Mesodermal cell (in vitro differentiated cells): ENCODE measurements around the gene RDH16.
"Not testable (repeated sequence)": the region's sequence is repeated elsewhere in the genome, so short reads cannot be mapped to it uniquely, and the experiment has no call there.

Source experiments
- H3K27ac ChIP-seq: 2 replicates; pipeline ENCODE4 v1.7.0; 2013; ENCODE audit warnings: mild to moderate bottlenecking, low read depth, low read length, moderate library complexity; ENCODE audit not compliant: severe bottlenecking
- H3K36me3 ChIP-seq: 2 replicates; pipeline ENCODE4 v1.7.1; 2013; ENCODE audit warnings: mild to moderate bottlenecking, low read length, moderate library complexity; ENCODE audit not compliant: control insufficient read depth, insufficient read depth
- H3K4me1 ChIP-seq: one replicate; pipeline ENCODE4 v1.7.1; 2013; ENCODE audit warnings: mild to moderate bottlenecking, low read length; ENCODE audit not compliant: insufficient read depth, control insufficient read depth, poor library complexity, severe bottlenecking
- H3K4me3 ChIP-seq: 2 replicates; pipeline ENCODE4 v1.7.0; 2013; ENCODE audit warnings: low read length, control low read depth, mild to moderate bottlenecking; ENCODE audit not compliant: insufficient read depth, poor library complexity, severe bottlenecking; ENCODE audit errors: extremely low read depth
- H3K9me3 ChIP-seq: 2 replicates; pipeline ENCODE4 v1.7.1; 2013; ENCODE audit warnings: mild to moderate bottlenecking, low read length, moderate library complexity; ENCODE audit not compliant: control insufficient read depth
- WGBS, 2 experiments: methylation state at CpG; one replicate each; pipeline ENCODE4 v1.1.5; 2013; ENCODE audit warnings: missing lambda C conversion rate in 2 of 2; ENCODE audit not compliant: insufficient coverage in 2 of 2; 5-methylcytosine and 5-hydroxymethylcytosine counted together

The RDH16 gene

DNA sequence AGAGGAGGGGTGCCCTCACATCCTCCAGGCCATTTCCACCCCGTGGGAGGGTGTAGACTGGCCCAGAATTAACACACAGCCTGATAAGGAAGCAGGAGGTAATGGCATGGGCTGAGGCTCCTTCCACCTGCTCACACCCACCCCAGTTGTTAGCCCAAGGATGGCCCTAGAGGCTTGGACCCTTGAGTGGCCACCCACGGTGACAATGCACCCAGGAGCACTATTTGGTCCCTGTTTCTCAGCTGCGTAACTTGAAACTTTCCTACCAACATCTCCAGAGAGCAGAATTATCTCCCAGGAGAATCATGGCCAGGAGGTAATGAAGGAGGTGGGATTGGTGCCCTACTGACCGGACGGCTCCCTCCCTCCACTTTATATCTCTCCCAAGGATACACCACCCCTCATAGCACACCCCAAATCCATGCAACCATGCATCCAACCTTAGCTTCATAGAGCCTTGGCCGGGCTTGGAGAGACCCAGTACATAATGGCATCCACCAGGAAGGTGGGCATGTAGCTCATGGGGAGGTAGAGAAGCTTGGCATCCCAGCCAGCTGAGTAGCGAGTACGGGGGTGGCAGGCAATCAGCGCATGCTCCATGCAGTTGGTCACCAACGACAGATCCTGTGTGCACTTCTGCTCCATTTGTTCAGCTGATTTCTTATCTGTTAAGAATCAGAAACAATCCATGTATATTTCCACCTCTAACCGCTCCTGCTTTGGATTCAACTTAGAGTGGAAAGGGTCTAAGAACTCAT, 5.6 kb downstream of the RDH16 start:
- no peaks in the 10 kb centered on the region for H3K36me3 ChIP-seq
- no peaks in the 10 kb centered on the region for H3K9me3 ChIP-seq
- no peak overlapping the region for H3K27ac ChIP-seq
- H3K4me3 ChIP-seq: no peak overlapping the region
- no peaks in the 10 kb centered on the region for H3K4me1 ChIP-seq
- 89 to 91% methylated on average over 3 to 4 of the region's 11 CpGs for WGBS, 2 experiments

- Histone ChIP-seq H3K36me3 (no peaks in the 10 kb centered on the region), H3K27ac (no peak overlapping the region), H3K4me1 (no peaks in the 10 kb centered on the region), H3K4me3 (no peak overlapping the region), H3K9me3 (no peaks in the 10 kb centered on the region)
- WGBS, 2 experiments: 89 to 100% methylated on average over 2 of the region's 2 CpGs
These were observed 8.5 kb downstream of the RDH16 start for GRCh38 chr12:56948881-56949280.

- no peaks in the 10 kb centered on the region for H3K4me1 ChIP-seq
- H3K36me3 ChIP-seq: no peaks in the 10 kb centered on the region
- no peaks in the 10 kb centered on the region for H3K9me3 ChIP-seq
- H3K4me3 ChIP-seq: no peak overlapping the region
- H3K27ac ChIP-seq: no peak overlapping the region
These were observed 9.0 kb downstream of the RDH16 start for GRCh38 chr12:56948457-56948777.

- 85 to 100% methylated on average over 3 to 4 of the region's 6 CpGs for WGBS, 2 experiments
- Histone ChIP-seq H3K27ac (no peak overlapping the region), H3K4me3 (no peak overlapping the region), H3K4me1 (no peaks in the 10 kb centered on the region), H3K9me3 (no peaks in the 10 kb centered on the region), H3K36me3 (no peaks in the 10 kb centered on the region)
These were observed 9.6 kb downstream of the RDH16 start for GRCh38 chr12:56947633-56948456.

GRCh38 chr12:56943878-56944277, 13.5 kb downstream of the RDH16 start:
- no CpG with 5 or more reads among the region's 4 CpGs for WGBS, 2 experiments
- no peaks in the 10 kb centered on the region for H3K36me3 ChIP-seq
- no peaks in the 10 kb centered on the region for H3K9me3 ChIP-seq
- no peak overlapping the region for H3K27ac ChIP-seq
- no peak overlapping the region for H3K4me3 ChIP-seq
- peaks cover 10% of the 10 kb centered on the region for H3K4me1 ChIP-seq

GRCh38 chr12:56943374-56943773, 14.0 kb downstream of the RDH16 start:
- 88 to 100% methylated on average over 1 of the region's 1 CpG for WGBS, 2 experiments
- H3K4me1 ChIP-seq: peaks cover 10% of the 10 kb centered on the region

DNA sequence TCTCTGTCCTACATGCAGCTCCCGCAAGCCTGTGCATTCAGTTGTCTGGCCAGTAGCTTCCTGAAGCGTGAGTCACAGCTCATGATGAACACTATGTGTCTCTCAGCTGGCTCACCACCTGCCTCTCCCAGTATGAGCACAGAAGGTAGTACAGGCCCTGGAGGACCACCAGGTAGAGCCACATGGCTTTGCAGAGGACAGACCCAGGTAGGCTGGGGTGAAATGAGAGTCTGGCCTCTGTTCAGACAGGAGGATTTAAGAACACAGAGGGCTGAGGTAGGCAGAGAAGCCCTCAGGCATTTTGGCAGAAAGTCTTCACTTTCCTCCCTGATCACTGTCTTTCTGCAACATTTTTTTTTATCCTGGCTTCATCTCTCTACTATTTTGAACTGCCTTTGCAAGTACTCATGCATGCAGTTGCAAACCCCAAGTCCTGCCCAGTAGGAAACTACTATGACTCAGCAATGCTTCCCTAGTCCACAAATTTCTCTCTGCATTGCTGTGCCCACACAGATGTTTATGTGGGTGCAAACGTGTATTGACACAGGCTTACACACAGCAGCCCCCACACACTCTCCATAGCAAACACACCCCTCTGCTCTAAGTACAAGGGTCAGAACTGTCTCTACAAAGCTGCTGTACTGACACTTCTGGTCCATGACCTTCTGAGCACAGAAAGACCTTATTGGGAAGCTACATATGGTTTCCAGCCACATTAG, 15.9 kb downstream of the RDH16 start:
- no peak overlapping the region for H3K27ac ChIP-seq
- 46 to 69% methylated on average over 1 to 2 of the region's 3 CpGs for WGBS, 2 experiments

More at GRCh38 chr12:56943374-56943773, 14.0 kb downstream of the RDH16 start:
- H3K4me3 ChIP-seq, H3K36me3 ChIP-seq, H3K9me3 ChIP-seq, H3K27ac ChIP-seq: not testable (repeated sequence)

GRCh38 chr12:56940942-56941298, 16.5 kb downstream of the RDH16 start:
- H3K9me3 ChIP-seq, H3K27ac ChIP-seq, H3K4me3 ChIP-seq, H3K36me3 ChIP-seq: not testable (repeated sequence)
- peaks cover 10% of the 10 kb centered on the region for H3K4me1 ChIP-seq
- WGBS, 2 experiments: no CpG with 5 or more reads among the region's 4 CpGs

More for the DNA sequence above, 15.9 kb downstream of the RDH16 start:
- Histone ChIP-seq H3K4me3 (no peak overlapping the region), H3K9me3 (no peaks in the 10 kb centered on the region), H3K36me3 (no peaks in the 10 kb centered on the region), H3K4me1 (peaks cover 10% of the 10 kb centered on the region)

GRCh38 chr12:56935752-56936151, 21.7 kb downstream of the RDH16 start:
- Histone ChIP-seq H3K9me3 (no peaks in the 10 kb centered on the region), H3K4me3 (no peak overlapping the region), H3K27ac (no peak overlapping the region), H3K36me3 (no peaks in the 10 kb centered on the region), H3K4me1 (peaks cover 16% of the 10 kb centered on the region)
- 100% methylated on average over 2 of the region's 2 CpGs for WGBS, 2 experiments

GRCh38 chr12:56935157-56935556, 22.3 kb downstream of the RDH16 start:
- Histone ChIP-seq H3K9me3 (no peaks in the 10 kb centered on the region), H3K4me1 (peaks cover 16% of the 10 kb centered on the region), H3K36me3 (no peaks in the 10 kb centered on the region), H3K27ac (no peak overlapping the region), H3K4me3 (no peak overlapping the region)
- 84 to 87% methylated on average over 1 to 2 of the region's 2 CpGs for WGBS, 2 experiments
